Measurements from ENCODE around the gene PPP1R36.
A peak's percentile ranks its signal among the peaks of the same experiment; 100 is the strongest.
"Not testable (repeated sequence)": the region's sequence is repeated elsewhere in the genome, so short reads cannot be mapped to it uniquely, and the experiment has no call there.

PPP1R36 gene

GRCh38 chr14:64604001-64604400 is 54.2 kb downstream of the PPP1R36 start:
- H3K27ac ChIP-seq (ENCODE audit: low read depth, low read length), result no peak overlapping the region
- H3K4me1 ChIP-seq (ENCODE audit: insufficient read depth, low read length), result no peaks in the 10 kb centered on the region
- H3K9ac ChIP-seq (ENCODE audit: low read length), result no peak overlapping the region
- H3K27me3 ChIP-seq (ENCODE audit: control insufficient read depth in 1 of 2, insufficient read depth in 2 of 2, low read length in 2 of 2), result no peaks in the 10 kb centered on the region
- H3K9me3 ChIP-seq (ENCODE audit: low read length), result no peaks in the 10 kb centered on the region
- no peaks in the 10 kb centered on the region for H3K36me3 ChIP-seq (ENCODE audit: insufficient read depth, low read length)
- no peak overlapping the region for H3K4me3 ChIP-seq (ENCODE audit: low read depth in 1 of 2, low read length in 2 of 2)

GRCh38 chr14:64604881-64605280 is 55.1 kb downstream of the PPP1R36 start:
- H3K4me1 ChIP-seq (ENCODE audit: insufficient read depth, low read length), result no peaks in the 10 kb centered on the region
- H3K27me3 ChIP-seq (ENCODE audit: control insufficient read depth in 1 of 2, insufficient read depth in 2 of 2, low read length in 2 of 2), result no peaks in the 10 kb centered on the region
- no peaks in the 10 kb centered on the region for H3K36me3 ChIP-seq (ENCODE audit: insufficient read depth, low read length)
- no peaks in the 10 kb centered on the region for H3K9me3 ChIP-seq (ENCODE audit: low read length)
- no peak overlapping the region for H3K27ac ChIP-seq (ENCODE audit: low read depth, low read length)
- H3K9ac ChIP-seq (ENCODE audit: low read length), result no peak overlapping the region
- H3K4me3 ChIP-seq (ENCODE audit: low read depth in 1 of 2, low read length in 2 of 2), result no peak overlapping the region

GRCh38 chr14:64605926-64606685 is 56.3 kb downstream of the PPP1R36 start:
- Histone ChIP-seq H3K9me3 (ENCODE audit: low read length) (no peaks in the 10 kb centered on the region), H3K27me3 (ENCODE audit: control insufficient read depth in 1 of 2, insufficient read depth in 2 of 2, low read length in 2 of 2) (no peaks in the 10 kb centered on the region), H3K4me3 (ENCODE audit: low read depth in 1 of 2, low read length in 2 of 2) (no peak overlapping the region), H3K4me1 (ENCODE audit: insufficient read depth, low read length) (peaks cover 10% of the 10 kb centered on the region), H3K27ac (ENCODE audit: low read depth, low read length) (no peak overlapping the region), H3K36me3 (ENCODE audit: insufficient read depth, low read length) (no peaks in the 10 kb centered on the region), H3K9ac (ENCODE audit: low read length) (no peak overlapping the region)

GRCh38 chr14:64610049-64610746 is 60.4 kb downstream of the PPP1R36 start:
- Histone ChIP-seq H3K9me3 (ENCODE audit: low read length) (no peaks in the 10 kb centered on the region), H3K4me3 (ENCODE audit: low read depth in 1 of 2, low read length in 2 of 2) (no peak overlapping the region), H3K27me3 (ENCODE audit: control insufficient read depth in 1 of 2, insufficient read depth in 2 of 2, low read length in 2 of 2) (no peaks in the 10 kb centered on the region), H3K9ac (ENCODE audit: low read length) (no peak overlapping the region), H3K36me3 (ENCODE audit: insufficient read depth, low read length) (no peaks in the 10 kb centered on the region), H3K27ac (ENCODE audit: low read depth, low read length) (peak overlapping the region; percentile 74), H3K4me1 (ENCODE audit: insufficient read depth, low read length) (peaks cover 45% of the 10 kb centered on the region)

DNA sequence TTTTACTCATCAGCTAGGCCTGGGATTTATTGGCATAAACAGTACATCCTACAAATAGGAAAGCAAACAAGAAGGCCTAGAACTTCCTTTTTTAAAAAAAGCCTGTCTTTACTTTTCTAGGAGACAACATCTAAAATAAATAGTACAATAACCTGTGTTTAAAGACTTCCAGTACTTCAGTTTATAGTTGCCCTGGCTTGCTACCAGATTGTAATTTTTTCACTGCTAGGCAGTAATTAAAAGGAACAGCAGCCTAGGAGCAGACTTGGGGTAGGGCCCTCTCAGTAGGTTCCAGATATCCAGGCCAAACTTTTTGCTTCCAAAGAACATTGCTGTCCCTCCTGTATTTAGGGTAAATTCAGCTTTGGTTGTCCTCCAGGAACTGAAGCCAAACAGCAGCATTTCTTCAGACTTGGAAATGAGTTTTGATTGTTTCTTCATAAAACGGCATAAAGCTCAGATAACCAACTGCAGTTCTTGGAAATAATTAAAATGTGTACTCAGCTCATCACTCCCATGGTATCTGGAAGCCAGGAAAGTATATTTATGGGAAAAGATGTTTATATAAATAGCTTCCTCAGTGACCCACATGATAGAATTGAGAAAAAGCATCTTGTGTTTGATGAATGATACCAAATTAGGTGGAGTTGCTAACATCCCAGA is 61.7 kb downstream of the PPP1R36 start:
- no peaks in the 10 kb centered on the region for H3K36me3 ChIP-seq (ENCODE audit: insufficient read depth, low read length)
- H3K27me3 ChIP-seq (ENCODE audit: control insufficient read depth in 1 of 2, insufficient read depth in 2 of 2, low read length in 2 of 2), result no peaks in the 10 kb centered on the region
- H3K4me1 ChIP-seq (ENCODE audit: insufficient read depth, low read length), result peaks cover 45% of the 10 kb centered on the region
- H3K27ac ChIP-seq (ENCODE audit: low read depth, low read length), result peak overlapping the region; percentile 74
- H3K4me3 ChIP-seq (ENCODE audit: low read depth in 1 of 2, low read length in 2 of 2), result no peak overlapping the region
- H3K9ac ChIP-seq (ENCODE audit: low read length), result no peak overlapping the region
- no peaks in the 10 kb centered on the region for H3K9me3 ChIP-seq (ENCODE audit: low read length)

GRCh38 chr14:64612021-64612380 is 62.2 kb downstream of the PPP1R36 start:
- H3K4me1 ChIP-seq (ENCODE audit: insufficient read depth, low read length), result peaks cover 45% of the 10 kb centered on the region
- H3K9ac ChIP-seq (ENCODE audit: low read length), result no peak overlapping the region
- no peak overlapping the region for H3K4me3 ChIP-seq (ENCODE audit: low read depth in 1 of 2, low read length in 2 of 2)
- no peaks in the 10 kb centered on the region for H3K9me3 ChIP-seq (ENCODE audit: low read length)
- H3K27ac ChIP-seq (ENCODE audit: low read depth, low read length), result peak overlapping the region; percentile 74
- H3K27me3 ChIP-seq (ENCODE audit: control insufficient read depth in 1 of 2, insufficient read depth in 2 of 2, low read length in 2 of 2), result no peaks in the 10 kb centered on the region
- H3K36me3 ChIP-seq (ENCODE audit: insufficient read depth, low read length), result no peaks in the 10 kb centered on the region

GRCh38 chr14:64612971-64613666 is 63.4 kb downstream of the PPP1R36 start:
- Histone ChIP-seq H3K27me3 (ENCODE audit: control insufficient read depth in 1 of 2, insufficient read depth in 2 of 2, low read length in 2 of 2) (no peaks in the 10 kb centered on the region), H3K4me1 (ENCODE audit: insufficient read depth, low read length) (peaks cover 45% of the 10 kb centered on the region), H3K9ac (ENCODE audit: low read length) (no peak overlapping the region), H3K4me3 (ENCODE audit: low read depth in 1 of 2, low read length in 2 of 2) (no peak overlapping the region), H3K9me3 (ENCODE audit: low read length) (no peaks in the 10 kb centered on the region), H3K27ac (ENCODE audit: low read depth, low read length) (peak overlapping the region; percentile 54), H3K36me3 (ENCODE audit: insufficient read depth, low read length) (no peaks in the 10 kb centered on the region)

DNA sequence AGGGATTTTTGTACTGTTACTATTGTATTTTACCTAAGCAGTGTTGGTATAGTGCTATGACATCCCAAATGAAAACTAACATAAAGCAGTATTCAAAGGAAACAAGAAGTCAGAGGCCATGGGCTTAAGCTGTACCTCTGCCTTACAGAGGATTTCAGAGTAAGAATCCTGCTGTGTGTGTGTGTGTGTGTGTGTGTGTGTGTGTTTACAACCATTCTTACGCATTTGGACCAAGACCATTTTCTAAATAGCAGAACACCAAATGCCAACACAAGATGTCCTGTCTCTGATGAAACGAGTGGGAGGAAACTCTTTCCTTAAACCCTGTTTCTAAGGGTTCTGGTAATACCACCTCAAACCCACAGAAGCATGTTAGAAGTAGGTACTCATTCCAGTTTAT is 64.4 kb downstream of the PPP1R36 start:
- H3K9ac ChIP-seq (ENCODE audit: low read length), result no peak overlapping the region
- H3K4me3 ChIP-seq (ENCODE audit: low read depth in 1 of 2, low read length in 2 of 2), result no peak overlapping the region
- no peaks in the 10 kb centered on the region for H3K27me3 ChIP-seq (ENCODE audit: control insufficient read depth in 1 of 2, insufficient read depth in 2 of 2, low read length in 2 of 2)
- peak overlapping the region; percentile 50 for H3K27ac ChIP-seq (ENCODE audit: low read depth, low read length)
- peaks cover 45% of the 10 kb centered on the region for H3K4me1 ChIP-seq (ENCODE audit: insufficient read depth, low read length)
- H3K36me3 ChIP-seq (ENCODE audit: insufficient read depth, low read length), result no peaks in the 10 kb centered on the region
- H3K9me3 ChIP-seq (ENCODE audit: low read length), result no peaks in the 10 kb centered on the region

DNA sequence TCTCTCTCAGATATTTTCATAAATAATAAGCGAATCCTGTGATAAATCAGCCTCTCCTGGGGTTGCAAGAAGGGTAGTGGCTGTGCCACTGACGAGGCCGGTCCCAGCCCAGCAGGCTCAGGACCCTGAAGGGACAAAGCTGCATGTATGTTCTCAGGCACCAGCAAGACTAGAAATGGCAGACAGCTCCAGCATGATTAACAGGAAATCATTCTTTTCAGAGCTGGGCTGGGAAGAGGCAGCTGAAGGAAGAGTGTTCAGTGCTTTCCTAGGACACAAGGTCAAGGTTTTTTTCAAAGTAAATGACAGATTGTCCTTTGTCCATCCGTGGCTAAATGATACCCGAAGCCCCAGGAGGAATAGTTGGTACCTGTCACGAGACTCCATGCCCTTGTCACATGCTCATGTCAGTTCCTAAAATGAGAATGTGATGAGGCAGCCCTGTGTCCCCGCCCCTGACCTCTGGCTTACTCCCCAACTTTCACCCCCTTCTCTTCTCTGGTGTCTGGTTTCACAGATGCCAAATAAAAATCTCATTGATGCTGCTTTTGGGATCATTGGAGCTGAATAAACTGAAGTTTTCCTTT is 65.1 kb downstream of the PPP1R36 start:
- Histone ChIP-seq H3K36me3 (ENCODE audit: insufficient read depth, low read length) (no peaks in the 10 kb centered on the region), H3K27me3 (ENCODE audit: control insufficient read depth in 1 of 2, insufficient read depth in 2 of 2, low read length in 2 of 2) (no peaks in the 10 kb centered on the region), H3K9ac (ENCODE audit: low read length) (no peak overlapping the region)

GRCh38 chr14:64617872-64618408 is 68.2 kb downstream of the PPP1R36 start:
- not testable (repeated sequence) for H3K4me3 ChIP-seq (ENCODE audit: low read depth in 1 of 2, low read length in 2 of 2)
- peaks cover 19% of the 10 kb centered on the region for H3K4me1 ChIP-seq (ENCODE audit: insufficient read depth, low read length)

More for the DNA sequence above, 65.1 kb downstream of the PPP1R36 start:
- peaks cover 45% of the 10 kb centered on the region for H3K4me1 ChIP-seq (ENCODE audit: insufficient read depth, low read length)
- H3K27ac ChIP-seq (ENCODE audit: low read depth, low read length), result peak overlapping the region; percentile 45
- H3K4me3 ChIP-seq (ENCODE audit: low read depth in 1 of 2, low read length in 2 of 2), result no peak overlapping the region
- no peaks in the 10 kb centered on the region for H3K9me3 ChIP-seq (ENCODE audit: low read length)

DNA sequence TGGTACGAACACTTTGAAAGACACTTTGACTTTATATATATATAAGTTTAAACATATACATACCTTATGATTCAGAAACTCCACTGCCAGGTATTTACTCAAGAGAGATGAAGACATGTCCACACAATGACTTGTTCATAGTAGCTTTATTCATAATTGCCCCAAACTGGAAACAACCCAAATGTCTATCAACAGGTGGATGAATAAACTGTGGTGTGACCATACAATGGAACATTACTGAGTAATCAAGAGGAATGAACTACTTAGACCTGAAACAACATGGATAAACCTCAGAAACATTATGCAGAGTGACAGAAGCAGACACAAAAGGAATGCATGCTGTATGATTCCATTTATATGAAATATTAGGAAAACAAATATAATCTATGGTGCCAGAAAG is 71.1 kb downstream of the PPP1R36 start:
- no peaks in the 10 kb centered on the region for H3K36me3 ChIP-seq (ENCODE audit: insufficient read depth, low read length)
- no peak overlapping the region for H3K9ac ChIP-seq (ENCODE audit: low read length)
- H3K9me3 ChIP-seq (ENCODE audit: low read length), result no peaks in the 10 kb centered on the region
- no peaks in the 10 kb centered on the region for H3K27me3 ChIP-seq (ENCODE audit: control insufficient read depth in 1 of 2, insufficient read depth in 2 of 2, low read length in 2 of 2)
- H3K27ac ChIP-seq (ENCODE audit: low read depth, low read length), result no peak overlapping the region
- H3K4me1 ChIP-seq (ENCODE audit: insufficient read depth, low read length), result peaks cover 10% of the 10 kb centered on the region
- no peak overlapping the region for H3K4me3 ChIP-seq (ENCODE audit: low read depth in 1 of 2, low read length in 2 of 2)

More at GRCh38 chr14:64617872-64618408, 68.2 kb downstream of the PPP1R36 start:
- not testable (repeated sequence) for H3K9me3 ChIP-seq (ENCODE audit: low read length); H3K27ac ChIP-seq (ENCODE audit: low read depth, low read length); H3K9ac ChIP-seq (ENCODE audit: low read length); H3K27me3 ChIP-seq (ENCODE audit: control insufficient read depth in 1 of 2, insufficient read depth in 2 of 2, low read length in 2 of 2); H3K36me3 ChIP-seq (ENCODE audit: insufficient read depth, low read length)

All from muscle layer of colon (tissue), 2 donors.